ENCODE results near the gene PBX1. TPM values are rescaled to one million over a fixed set of nuclear protein-coding genes. Genes with fewer than 3 reads are reported as not detected.

Gene PBX1
- polyA plus RNA-seq, 3 donors: 0.07 TPM; not detected in 2

DNA sequence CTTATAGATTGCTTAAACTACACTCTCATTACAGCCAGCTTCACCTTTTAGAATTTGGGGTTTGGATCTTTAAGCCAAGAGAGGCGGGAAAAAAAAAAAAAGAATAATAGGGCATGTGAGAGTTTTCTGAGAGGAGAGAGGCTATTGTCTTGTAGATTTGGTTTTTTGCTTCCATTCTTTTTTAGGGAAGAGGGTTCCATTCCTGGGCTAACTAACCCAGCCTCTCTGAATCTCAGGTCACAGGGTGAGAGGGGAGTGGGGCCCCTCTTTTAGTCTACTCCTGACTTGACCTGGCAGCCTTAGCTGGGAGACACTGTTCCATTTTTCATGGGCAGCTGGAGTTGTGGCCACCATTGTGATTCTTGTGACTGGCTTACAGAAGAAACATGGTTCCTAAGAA lies 24.2 kb downstream of the PBX1 start:
- Histone ChIP-seq H3K9ac (ENCODE audit: insufficient read depth, low read length, poor library complexity, severe bottlenecking) (no peak overlapping the region), H3K36me3 (replicated peaks in 1 of 2; ENCODE audit: control insufficient read depth in 1 of 2, insufficient read depth in 2 of 2, low read length in 2 of 2) (no peaks in the 10 kb centered on the region), H4K20me1 (ENCODE audit: insufficient read depth, low read length) (no peaks in the 10 kb centered on the region), H3K27ac (ENCODE audit: low read depth in 1 of 2, low read length in 2 of 2) (no peak overlapping the region), H3K9me3 (replicated peaks in 1 of 2; ENCODE audit: control insufficient read depth in 1 of 2, insufficient read depth in 1 of 2, low read length in 2 of 2) (no peaks in the 10 kb centered on the region), H3K4me3 (replicated peaks in 1 of 3; ENCODE audit: low read depth in 2 of 3, low read length in 3 of 3) (no peak overlapping the region), H2AFZ (ENCODE audit: insufficient read depth, low read depth, low read length, poor library complexity, severe bottlenecking) (no peak overlapping the region), H3K27me3 (ENCODE audit: control insufficient read depth in 2 of 2, insufficient read depth in 2 of 2, low read length in 2 of 2) (no peaks in the 10 kb centered on the region), H3K4me1 (ENCODE audit: control insufficient read depth in 1 of 2, insufficient read depth in 2 of 2, low read length in 2 of 2) (no peaks in the 10 kb centered on the region), H3K79me2 (ENCODE audit: insufficient read depth, low read length) (no peaks in the 10 kb centered on the region), H3K4me2 (replicated peaks; ENCODE audit: extremely low read depth, low read length, poor library complexity, severe bottlenecking) (no peak overlapping the region)
- Mint-ChIP-seq H3K4me3 (no peak overlapping the region), H3K27ac (no peak overlapping the region), H3K27me3 (ENCODE audit: low read depth in 3 of 3) (peaks cover 5 to 7% (median 7%) of the 10 kb centered on the region in 3 donors), H3K36me3 (no peaks in the 10 kb centered on the region), H3K4me1 (peaks cover 2% of the 10 kb centered on the region), H3K9me3 (peaks cover 0 to 4% (median 0%) of the 10 kb centered on the region in 7 donors)
- no CpG with 5 or more reads among the region's 1 CpG for WGBS (ENCODE audit: insufficient coverage)
- intact Hi-C loops (cut with micrococcal nuclease): no loop called here
- TF ChIP-seq, protein P1, sequence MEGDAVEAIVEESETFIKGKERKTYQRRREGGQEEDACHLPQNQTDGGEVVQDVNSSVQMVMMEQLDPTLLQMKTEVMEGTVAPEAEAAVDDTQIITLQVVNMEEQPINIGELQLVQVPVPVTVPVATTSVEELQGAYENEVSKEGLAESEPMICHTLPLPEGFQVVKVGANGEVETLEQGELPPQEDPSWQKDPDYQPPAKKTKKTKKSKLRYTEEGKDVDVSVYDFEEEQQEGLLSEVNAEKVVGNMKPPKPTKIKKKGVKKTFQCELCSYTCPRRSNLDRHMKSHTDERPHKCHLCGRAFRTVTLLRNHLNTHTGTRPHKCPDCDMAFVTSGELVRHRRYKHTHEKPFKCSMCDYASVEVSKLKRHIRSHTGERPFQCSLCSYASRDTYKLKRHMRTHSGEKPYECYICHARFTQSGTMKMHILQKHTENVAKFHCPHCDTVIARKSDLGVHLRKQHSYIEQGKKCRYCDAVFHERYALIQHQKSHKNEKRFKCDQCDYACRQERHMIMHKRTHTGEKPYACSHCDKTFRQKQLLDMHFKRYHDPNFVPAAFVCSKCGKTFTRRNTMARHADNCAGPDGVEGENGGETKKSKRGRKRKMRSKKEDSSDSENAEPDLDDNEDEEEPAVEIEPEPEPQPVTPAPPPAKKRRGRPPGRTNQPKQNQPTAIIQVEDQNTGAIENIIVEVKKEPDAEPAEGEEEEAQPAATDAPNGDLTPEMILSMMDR (IDR thresholded peaks at IDR 0.05): no peak
- DNase-seq: no peak

DNA sequence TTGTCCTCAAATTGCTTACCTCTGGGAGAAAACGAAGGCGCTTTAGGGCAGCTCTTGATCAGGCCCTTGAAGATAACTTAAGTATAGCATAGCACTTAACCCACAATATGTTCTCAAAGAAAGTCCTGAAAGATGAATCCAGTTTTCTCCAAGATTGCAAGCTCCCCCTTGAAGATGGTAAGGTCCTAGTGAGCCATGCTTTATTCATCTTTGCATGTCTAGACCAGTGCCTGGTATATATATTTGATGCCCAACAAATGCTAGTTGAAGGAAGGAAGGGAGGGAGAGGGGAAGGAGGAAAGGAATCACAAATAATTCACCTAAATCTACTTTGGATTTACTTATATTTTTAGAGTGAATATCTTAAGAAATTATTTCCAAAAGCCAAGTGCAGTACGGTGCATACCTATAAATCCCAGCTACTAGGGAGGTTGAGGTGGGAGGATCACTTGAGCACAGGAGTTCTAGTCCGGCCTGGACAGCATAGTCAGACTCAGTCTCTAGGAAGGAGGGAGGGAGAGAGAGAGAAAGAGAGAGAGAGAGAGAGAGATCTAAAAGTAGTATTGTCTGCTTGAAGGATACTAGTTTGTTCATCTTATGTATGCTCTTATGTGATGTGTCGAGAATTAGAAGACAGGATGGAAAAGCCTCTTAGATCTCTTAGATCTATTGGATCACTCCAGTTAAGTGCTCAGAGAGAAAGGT lies 25.0 kb downstream of the PBX1 start:
- Histone ChIP-seq H3K9ac (ENCODE audit: insufficient read depth, low read length, poor library complexity, severe bottlenecking) (no peak overlapping the region), H3K79me2 (ENCODE audit: insufficient read depth, low read length) (no peaks in the 10 kb centered on the region), H3K27me3 (ENCODE audit: control insufficient read depth in 2 of 2, insufficient read depth in 2 of 2, low read length in 2 of 2) (peaks cover 0 to 4% of the 10 kb centered on the region in 2 donors), H3K27ac (ENCODE audit: low read depth in 1 of 2, low read length in 2 of 2) (no peak overlapping the region), H2AFZ (ENCODE audit: insufficient read depth, low read depth, low read length, poor library complexity, severe bottlenecking) (no peak overlapping the region), H3K9me3 (replicated peaks in 1 of 2; ENCODE audit: control insufficient read depth in 1 of 2, insufficient read depth in 1 of 2, low read length in 2 of 2) (no peaks in the 10 kb centered on the region), H3K36me3 (replicated peaks in 1 of 2; ENCODE audit: control insufficient read depth in 1 of 2, insufficient read depth in 2 of 2, low read length in 2 of 2) (no peaks in the 10 kb centered on the region), H4K20me1 (ENCODE audit: insufficient read depth, low read length) (no peaks in the 10 kb centered on the region), H3K4me1 (ENCODE audit: control insufficient read depth in 1 of 2, insufficient read depth in 2 of 2, low read length in 2 of 2) (no peaks in the 10 kb centered on the region), H3K4me3 (replicated peaks in 1 of 3; ENCODE audit: low read depth in 2 of 3, low read length in 3 of 3) (no peak overlapping the region), H3K4me2 (replicated peaks; ENCODE audit: extremely low read depth, low read length, poor library complexity, severe bottlenecking) (no peak overlapping the region)
- intact Hi-C loops (cut with micrococcal nuclease): no loop called here
- TF ChIP-seq, protein P1 (IDR thresholded peaks at IDR 0.05): no peak
- Mint-ChIP-seq H3K4me1 (peaks cover 9% of the 10 kb centered on the region), H3K36me3 (no peaks in the 10 kb centered on the region), H3K9me3 (peaks cover 0 to 4% (median 0%) of the 10 kb centered on the region in 7 donors), H3K4me3 (no peak overlapping the region), H3K27me3 (ENCODE audit: low read depth in 3 of 3) (peaks cover 7 to 14% (median 8%) of the 10 kb centered on the region in 3 donors), H3K27ac (no peak overlapping the region)
- WGBS (ENCODE audit: insufficient coverage): 100% methylated on average over 2 of the region's 5 CpGs
- no peak for DNase-seq

All from CD14-positive monocyte (primary cell).